Smooth muscle cell (in vitro differentiated cells): ENCODE measurements around the gene RBM20. TPM values are rescaled to one million over a fixed set of nuclear protein-coding genes. Genes with fewer than 3 reads are reported as not detected.

Experiments
- DNase-seq: peaks from one replicate; lab custom pipeline; 2025; ENCODE audit not compliant: unreplicated experiment; lab: John Stamatoyannopoulos, UW
- H2AFZ ChIP-seq: fragments of 200-600 bp; sonication (generic); 2 replicates; pipeline ENCODE4 v1.6.0; 2016; ENCODE audit warnings: antibody characterized with exemption, low read depth, mild to moderate bottlenecking
- H3F3A ChIP-seq: fragments of 200-600 bp; sonication (generic); 2 replicates; pipeline ENCODE4 v1.6.0; 2017; ENCODE audit warnings: antibody characterized with exemption, low read depth
- H3K27ac ChIP-seq: fragments of 200-600 bp; sonication (generic); 2 replicates; pipeline ENCODE4 v1.5.1; 2016; ENCODE audit warnings: low read depth, mild to moderate bottlenecking
- H3K27me3 ChIP-seq: fragments of 200-600 bp; sonication (generic); 2 replicates; pipeline ENCODE4 v1.6.1; 2016; ENCODE audit warnings: low read depth, mild to moderate bottlenecking
- H3K36me3 ChIP-seq: fragments of 200-600 bp; sonication (generic); 2 replicates; pipeline ENCODE4 v1.5.1; 2016; ENCODE audit warnings: low read depth
- H3K4me1 ChIP-seq: fragments of 200-600 bp; sonication (generic); 2 replicates; pipeline ENCODE4 v1.5.1; 2016; ENCODE audit warnings: low read depth
- H3K4me2 ChIP-seq: fragments of 200-600 bp; sonication (generic); 2 replicates; pipeline ENCODE4 v1.6.0; 2016; ENCODE audit warnings: mild to moderate bottlenecking
- H3K4me3 ChIP-seq: fragments of 200-600 bp; sonication (generic); 2 replicates; pipeline ENCODE4 v1.5.1; 2016; ENCODE audit warnings: mild to moderate bottlenecking
- H3K79me2 ChIP-seq: fragments of 200-600 bp; sonication (generic); 2 replicates; pipeline ENCODE4 v1.6.0; 2016; ENCODE audit warnings: low read depth, mild to moderate bottlenecking
- H3K9ac ChIP-seq: fragments of 200-600 bp; sonication (generic); 2 replicates; pipeline ENCODE4 v1.6.0; 2016; ENCODE audit warnings: low read depth
- H3K9me3 ChIP-seq: fragments of 200-600 bp; sonication (generic); replicated peaks from 2 replicates; pipeline ENCODE4 v1.5.1; 2016; ENCODE audit warnings: low read depth
- H4K20me1 ChIP-seq: fragments of 200-600 bp; sonication (generic); 2 replicates; pipeline ENCODE4 v1.6.0; 2016; ENCODE audit warnings: low read depth
- WGBS: methylation state at CpG from one replicate; pipeline ENCODE4 v1.1.7; 2016; ENCODE audit warnings: low lambda C conversion rate; 5-methylcytosine and 5-hydroxymethylcytosine counted together
- polyA plus RNA-seq: library from polyadenylated mRNA; unstranded; fragments of >200 nt; fragmentation: Nextera tagmentation; extraction: Ambion mirVana; gene quantifications from 2 replicates; pipeline ENCODE4 v1.2.1, GENCODE V29; 2016
- total RNA-seq: library from RNA; depleted of rRNA; stranded (reverse); fragments of >200 nt; gene quantifications from 2 replicates; pipeline ENCODE4 v1.2.3, GENCODE V29; 2014
- TF ChIP-seq, protein P1 (sequence below): fragments of 200-600 bp; sonication (generic); IDR thresholded peaks from 2 replicates; pipeline ENCODE4 v1.5.1; 2017; ENCODE audit warnings: borderline replicate concordance, mild to moderate bottlenecking, antibody characterized with exemption; ENCODE audit not compliant: insufficient read depth, poor library complexity, severe bottlenecking

The RBM20 gene
- total and polyA plus RNA-seq, 2 experiments from 2014 or later: 0.09 TPM

DNA sequence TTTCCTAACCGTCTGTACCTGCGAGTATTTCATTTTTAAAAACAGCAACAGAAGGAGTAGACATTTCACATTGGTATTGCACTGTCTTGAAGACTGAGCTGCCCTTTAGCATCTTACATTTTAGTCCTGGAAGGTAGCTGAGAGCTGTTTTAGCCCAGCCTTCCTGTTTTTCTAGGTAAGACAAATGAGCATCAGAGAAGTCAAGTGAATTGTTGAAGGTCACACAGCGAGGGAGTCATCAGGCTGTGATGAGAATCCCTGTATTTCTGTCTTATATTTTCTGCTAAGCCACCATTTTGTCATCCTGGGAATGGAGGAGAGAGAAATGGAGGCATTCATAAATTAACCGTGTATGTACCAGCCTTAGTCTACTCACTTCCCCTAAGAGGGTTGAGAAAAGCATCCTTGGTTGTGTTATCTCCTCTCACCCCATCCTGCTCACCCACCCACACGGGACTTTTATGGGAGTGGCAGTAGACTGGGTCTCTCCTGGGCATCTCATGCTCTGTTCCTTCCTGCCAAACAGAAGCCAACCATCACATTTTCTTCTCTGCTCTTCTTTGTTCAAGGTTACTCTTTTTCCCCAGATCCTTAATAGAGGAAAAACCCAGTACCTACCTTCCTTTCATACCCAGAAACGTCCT lies 8.5 kb downstream of the RBM20 start:
- no peak overlapping the region for H3K4me3 ChIP-seq
- H4K20me1 ChIP-seq: no peaks in the 10 kb centered on the region
- peak overlapping the region; percentile 73 for H3K27ac ChIP-seq
- TF ChIP-seq, protein P1, sequence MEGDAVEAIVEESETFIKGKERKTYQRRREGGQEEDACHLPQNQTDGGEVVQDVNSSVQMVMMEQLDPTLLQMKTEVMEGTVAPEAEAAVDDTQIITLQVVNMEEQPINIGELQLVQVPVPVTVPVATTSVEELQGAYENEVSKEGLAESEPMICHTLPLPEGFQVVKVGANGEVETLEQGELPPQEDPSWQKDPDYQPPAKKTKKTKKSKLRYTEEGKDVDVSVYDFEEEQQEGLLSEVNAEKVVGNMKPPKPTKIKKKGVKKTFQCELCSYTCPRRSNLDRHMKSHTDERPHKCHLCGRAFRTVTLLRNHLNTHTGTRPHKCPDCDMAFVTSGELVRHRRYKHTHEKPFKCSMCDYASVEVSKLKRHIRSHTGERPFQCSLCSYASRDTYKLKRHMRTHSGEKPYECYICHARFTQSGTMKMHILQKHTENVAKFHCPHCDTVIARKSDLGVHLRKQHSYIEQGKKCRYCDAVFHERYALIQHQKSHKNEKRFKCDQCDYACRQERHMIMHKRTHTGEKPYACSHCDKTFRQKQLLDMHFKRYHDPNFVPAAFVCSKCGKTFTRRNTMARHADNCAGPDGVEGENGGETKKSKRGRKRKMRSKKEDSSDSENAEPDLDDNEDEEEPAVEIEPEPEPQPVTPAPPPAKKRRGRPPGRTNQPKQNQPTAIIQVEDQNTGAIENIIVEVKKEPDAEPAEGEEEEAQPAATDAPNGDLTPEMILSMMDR: no peak
- H3K4me1 ChIP-seq: no peaks in the 10 kb centered on the region
- no peak overlapping the region for H3K9ac ChIP-seq
- H3K9me3 ChIP-seq: no peaks in the 10 kb centered on the region
- WGBS: 85% methylated on average over 6 of the region's 6 CpGs
- no peak overlapping the region for H2AFZ ChIP-seq
- peaks cover 6% of the 10 kb centered on the region for H3F3A ChIP-seq
- H3K4me2 ChIP-seq: no peak overlapping the region
- no peaks in the 10 kb centered on the region for H3K36me3 ChIP-seq
- no peaks in the 10 kb centered on the region for H3K27me3 ChIP-seq
- H3K79me2 ChIP-seq: no peaks in the 10 kb centered on the region
- DNase-seq: no peak

DNA sequence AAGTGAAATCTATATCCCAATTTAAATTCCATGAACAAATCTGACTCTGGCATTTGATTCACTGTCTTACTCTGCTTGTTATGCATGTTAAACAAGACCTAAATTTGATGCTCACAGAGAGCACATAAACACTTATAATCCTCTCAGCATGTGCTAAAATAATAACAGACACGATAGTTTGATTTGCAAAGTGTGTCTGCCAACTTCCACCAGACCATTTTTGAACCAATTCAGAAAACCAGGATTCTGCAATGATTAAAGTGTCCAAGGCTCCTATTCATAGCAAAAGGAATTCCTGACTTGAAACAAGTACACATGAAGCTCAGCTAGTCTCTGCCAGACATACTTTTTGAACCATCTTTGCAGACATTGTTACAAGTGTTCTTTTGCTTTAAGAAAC lies 11.2 kb downstream of the RBM20 start:
- Histone ChIP-seq H3F3A (peaks cover 6% of the 10 kb centered on the region), H3K27me3 (no peaks in the 10 kb centered on the region), H2AFZ (no peak overlapping the region), H3K9me3 (no peaks in the 10 kb centered on the region), H3K36me3 (no peaks in the 10 kb centered on the region), H3K4me2 (no peak overlapping the region), H4K20me1 (no peaks in the 10 kb centered on the region), H3K9ac (no peak overlapping the region), H3K4me1 (no peaks in the 10 kb centered on the region), H3K4me3 (no peak overlapping the region), H3K27ac (no peak overlapping the region), H3K79me2 (no peaks in the 10 kb centered on the region)
- 67% methylated on average over 1 of the region's 1 CpG for WGBS
- no peak for DNase-seq
- TF ChIP-seq, protein P1: no peak

DNA sequence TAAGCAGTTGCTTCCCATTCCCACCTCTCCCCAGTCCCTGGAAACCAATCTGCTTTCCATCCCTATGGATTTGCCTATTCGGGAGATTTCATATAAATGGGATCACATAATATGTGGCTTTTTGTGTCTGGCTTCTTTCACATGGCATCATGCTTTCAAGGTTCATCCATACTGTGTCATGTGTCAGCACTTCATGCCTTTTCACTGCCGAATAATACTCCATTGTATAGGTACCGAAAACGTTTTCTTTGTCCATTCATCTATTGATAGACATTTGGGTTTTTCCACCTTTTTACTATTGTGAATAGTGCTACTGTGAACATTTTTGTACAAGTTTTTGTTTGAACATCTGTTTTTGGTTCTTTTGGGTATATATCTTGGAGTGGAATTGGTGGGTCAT lies 12.5 kb downstream of the RBM20 start:
- Histone ChIP-seq H3K27ac (no peak overlapping the region), H3K27me3 (no peaks in the 10 kb centered on the region), H3K36me3 (no peaks in the 10 kb centered on the region), H4K20me1 (no peaks in the 10 kb centered on the region), H3K79me2 (no peaks in the 10 kb centered on the region), H3K4me1 (no peaks in the 10 kb centered on the region), H3K9me3 (no peaks in the 10 kb centered on the region), H3F3A (no peaks in the 10 kb centered on the region), H3K4me2 (no peak overlapping the region), H2AFZ (no peak overlapping the region), H3K4me3 (no peak overlapping the region), H3K9ac (no peak overlapping the region)
- no peak for DNase-seq
- WGBS: 98% methylated on average over 4 of the region's 4 CpGs
- TF ChIP-seq, protein P1: no peak

DNA sequence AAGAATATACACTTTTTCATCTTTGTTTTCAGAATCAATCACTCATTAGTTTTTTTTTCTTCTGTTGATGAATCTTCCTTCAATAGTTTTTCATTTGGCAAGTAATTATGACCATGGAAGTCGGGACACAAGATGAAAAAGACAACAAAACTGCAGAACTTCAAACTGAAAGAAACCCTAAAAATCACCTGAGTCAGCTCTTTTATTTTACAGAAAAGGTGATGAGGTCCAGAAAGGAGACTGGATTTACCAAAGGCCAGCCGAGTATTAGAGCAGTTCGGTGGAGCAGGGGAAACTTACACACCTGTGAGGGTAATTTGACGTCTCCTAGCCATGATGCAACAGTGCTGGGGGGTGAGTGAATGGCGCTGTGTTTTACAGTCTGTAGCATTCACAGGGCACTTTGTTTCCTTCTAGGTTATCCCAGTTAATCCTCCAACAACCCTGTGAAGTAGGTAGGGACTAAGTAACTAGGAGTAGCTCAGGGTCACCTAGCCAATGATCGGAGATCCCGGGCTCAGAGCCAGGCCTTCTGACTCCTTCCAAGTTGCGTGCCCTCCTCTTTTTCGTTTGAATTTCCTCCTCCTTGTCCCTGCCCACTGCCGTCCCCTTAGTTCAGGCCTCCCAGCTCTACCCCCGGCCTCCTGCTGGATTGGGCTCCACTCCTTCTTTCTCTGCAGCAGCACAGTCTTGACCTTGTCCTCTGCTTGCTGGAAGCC lies 14.0 kb downstream of the RBM20 start:
- Histone ChIP-seq H3F3A (no peaks in the 10 kb centered on the region), H3K4me2 (no peak overlapping the region), H3K4me1 (no peaks in the 10 kb centered on the region), H3K9me3 (no peaks in the 10 kb centered on the region), H2AFZ (no peak overlapping the region), H4K20me1 (no peaks in the 10 kb centered on the region), H3K27ac (no peak overlapping the region), H3K9ac (no peak overlapping the region), H3K4me3 (no peak overlapping the region), H3K79me2 (no peaks in the 10 kb centered on the region), H3K36me3 (no peaks in the 10 kb centered on the region), H3K27me3 (no peaks in the 10 kb centered on the region)
- WGBS: 85% methylated on average over 11 of the region's 11 CpGs
- DNase-seq: no peak
- TF ChIP-seq, protein P1: no peak
